Spleen (tissue), 11 donors: ENCODE results near the gene NEDD4. TPM values are rescaled to one million over a fixed set of nuclear protein-coding genes. Genes with fewer than 3 reads are reported as not detected.

Experiments used
- DNase-seq: peaks from one replicate; pipeline ENCODE4 v3.0.0-alpha.2; 2020
- H3K27ac ChIP-seq, 8 donors: fragments of 200-600 bp; sonication (generic) in 7 of 8; 1 replicate in 4 of 8; 2 replicates in 4 of 8; pipeline versions ENCODE4 v1.5.0 to v1.8.0; 2016 to 2021; ENCODE audit warnings: inconsistent platforms in 4 of 8, mild to moderate bottlenecking in 4 of 8, moderate library complexity in 1 of 8
- H3K27me3 ChIP-seq, 7 donors: fragments of 200-600 bp; sonication (generic) in 6 of 7; replicated peaks in 1 of 7; 1 replicate in 4 of 7; 2 replicates in 3 of 7; pipeline versions ENCODE4 v1.5.0 to v1.8.0; 2016 to 2021; ENCODE audit warnings: inconsistent platforms in 3 of 7, mild to moderate bottlenecking in 1 of 7
- H3K36me3 ChIP-seq, 6 donors: fragments of 200-600 bp; sonication (generic) in 5 of 6; 1 replicate in 4 of 6; 2 replicates in 2 of 6; pipeline versions ENCODE4 v1.5.0 to v1.8.0; 2016 to 2021; ENCODE audit warnings: inconsistent platforms in 2 of 6
- H3K4me1 ChIP-seq, 6 donors: fragments of 200-600 bp; sonication (generic) in 5 of 6; 1 replicate in 3 of 6; 2 replicates in 3 of 6; pipeline versions ENCODE4 v1.5.0 to v1.8.0; 2016 to 2021; ENCODE audit warnings: inconsistent platforms in 3 of 6
- H3K4me3 ChIP-seq, 8 donors: fragments of 200-600 bp; sonication (generic) in 7 of 8; 1 replicate in 4 of 8; 2 replicates in 4 of 8; pipeline versions ENCODE4 v1.5.0 to v1.8.0; 2016 to 2021; ENCODE audit warnings: inconsistent platforms in 4 of 8, mild to moderate bottlenecking in 4 of 8, moderate library complexity in 2 of 8
- H3K9me3 ChIP-seq, 8 donors: fragments of 200-600 bp; sonication (generic) in 7 of 8; 1 replicate in 4 of 8; 2 replicates in 4 of 8; pipeline versions ENCODE4 v1.5.0 to v1.8.0; 2016 to 2021; ENCODE audit warnings: inconsistent platforms in 4 of 8
- POLR2A ChIP-seq, 3 donors: fragments of 450-650 bp; IDR thresholded peaks; one replicate each; pipeline ENCODE4 v1.5.1; 2017; ENCODE audit warnings: antibody characterized with exemption in 3 of 3, mild to moderate bottlenecking in 1 of 3
- POLR2AphosphoS5 ChIP-seq, 3 donors: sonication (generic); formaldehyde crosslinking; IDR thresholded peaks; one replicate each; pipeline ENCODE4 v1.5.1; 2017; ENCODE audit warnings: antibody characterized with exemption in 3 of 3
- WGBS, 5 donors: extraction: QIAGEN DNeasy Blood & Tissue Kit in 3 of 5; methylation state at CpG; one replicate each; pipeline versions ENCODE4 v1.1.5 to v1.1.7; 2013 to 2018; 5-methylcytosine and 5-hydroxymethylcytosine counted together
- intact Hi-C: fragments of 100-400 bp; cut with DNase I; formaldehyde crosslinking; loops from one replicate; pipeline ENCODE4 v1.15.0; 2023; ENCODE audit warnings: low total_unique reads
- polyA plus RNA-seq, 3 donors: library from polyadenylated mRNA; stranded (reverse); fragments of 200-250 nt; gene quantifications; one replicate each; pipeline ENCODE4 v1.2.1, GENCODE V29; 2013
- total RNA-seq, 7 donors: library from RNA; depleted of rRNA in 3 of 7; stranded (reverse); fragments of >200 nt in 3 of 7; fragmentation: NEBNext Ultra II Directional in 4 of 7; extraction: Animal tissue kit (Norgen Biotek cat#: 25700) in 4 of 7; gene quantifications; one replicate each; pipeline versions ENCODE4 v1.1.0 to v1.2.1, GENCODE V29; 2016 to 2021
- TF ChIP-seq, protein P1 (sequence below), 11 experiments: fragments of 200-600 bp in 7 of 11; fragments of 450-650 bp in 4 of 11; sonication (generic) in 4 of 11; IDR thresholded peaks in 8 of 11; conservative IDR thresholded peaks in 3 of 11; 1 replicate in 7 of 11; 2 replicates in 4 of 11; pipeline versions ENCODE4 v1.4.0 to v1.8.0; 2016 to 2021; ENCODE audit warnings: antibody characterized with exemption in 11 of 11, inconsistent platforms in 4 of 11, mild to moderate bottlenecking in 1 of 11
- donor health status: healthy with polysubstance abuse.
- donor health status: DM: no; HTN: no; CAD: no; lungs with moderate emphysema.
- donor health status: DM: no; HTN: no; CAD: no.
- donor health status: Bipolar disorder and iron deficiency.
- donor health status: healthy.
- donor health status: DM: no; HTN: no; CAD: no.
- donor health status: DM: yes; HTN: yes; CAD: no.

Gene NEDD4
- total and polyA plus RNA-seq, 10 donors = 1.5 to 22.0 (median 16.7) TPM

DNA sequence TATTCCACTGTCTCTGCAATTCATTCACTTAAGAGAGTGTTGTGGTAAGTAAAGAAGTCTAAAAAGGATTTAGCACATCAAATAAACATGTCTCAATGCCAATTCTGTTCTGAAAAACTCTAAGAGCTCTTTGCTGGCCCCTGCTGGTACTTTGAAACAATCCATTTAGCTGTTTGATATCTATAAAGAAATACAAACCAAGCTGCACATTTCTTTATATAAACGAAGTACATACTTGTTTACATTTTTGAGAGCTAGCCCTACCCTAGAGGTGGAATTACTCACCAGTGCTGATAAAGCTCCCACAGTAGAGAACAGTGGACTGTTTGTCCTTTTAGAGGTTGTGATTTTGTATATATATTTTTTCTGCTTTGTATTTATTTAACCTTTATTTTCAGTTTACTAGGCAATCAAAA is 75.5 kb downstream of the NEDD4 start:
- no peaks in the 10 kb centered on the region for H3K9me3 ChIP-seq
- H3K4me3 ChIP-seq = no peak overlapping the region
- TF ChIP-seq, protein P1, sequence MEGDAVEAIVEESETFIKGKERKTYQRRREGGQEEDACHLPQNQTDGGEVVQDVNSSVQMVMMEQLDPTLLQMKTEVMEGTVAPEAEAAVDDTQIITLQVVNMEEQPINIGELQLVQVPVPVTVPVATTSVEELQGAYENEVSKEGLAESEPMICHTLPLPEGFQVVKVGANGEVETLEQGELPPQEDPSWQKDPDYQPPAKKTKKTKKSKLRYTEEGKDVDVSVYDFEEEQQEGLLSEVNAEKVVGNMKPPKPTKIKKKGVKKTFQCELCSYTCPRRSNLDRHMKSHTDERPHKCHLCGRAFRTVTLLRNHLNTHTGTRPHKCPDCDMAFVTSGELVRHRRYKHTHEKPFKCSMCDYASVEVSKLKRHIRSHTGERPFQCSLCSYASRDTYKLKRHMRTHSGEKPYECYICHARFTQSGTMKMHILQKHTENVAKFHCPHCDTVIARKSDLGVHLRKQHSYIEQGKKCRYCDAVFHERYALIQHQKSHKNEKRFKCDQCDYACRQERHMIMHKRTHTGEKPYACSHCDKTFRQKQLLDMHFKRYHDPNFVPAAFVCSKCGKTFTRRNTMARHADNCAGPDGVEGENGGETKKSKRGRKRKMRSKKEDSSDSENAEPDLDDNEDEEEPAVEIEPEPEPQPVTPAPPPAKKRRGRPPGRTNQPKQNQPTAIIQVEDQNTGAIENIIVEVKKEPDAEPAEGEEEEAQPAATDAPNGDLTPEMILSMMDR (IDR thresholded peaks at IDR 0.05 in 8 of 11, conservative IDR thresholded peaks at IDR 0.05 in 3 of 11) = peak in 5 of 11 experiments; percentile 18 to 52 (median 45)
- TF ChIP-seq POLR2AphosphoS5 (IDR thresholded peaks at IDR 0.05) = no peak
- no peak for DNase-seq
- peaks cover 0 to 5% (median 0%) of the 10 kb centered on the region in 6 donors for H3K4me1 ChIP-seq
- H3K27me3 ChIP-seq = no peaks in the 10 kb centered on the region
- no peak overlapping the region for H3K27ac ChIP-seq
- no peaks in the 10 kb centered on the region for H3K36me3 ChIP-seq
- intact Hi-C loops = no loop called here
- WGBS, 5 donors = 0% methylated on average over 1 of the region's 1 CpG

DNA sequence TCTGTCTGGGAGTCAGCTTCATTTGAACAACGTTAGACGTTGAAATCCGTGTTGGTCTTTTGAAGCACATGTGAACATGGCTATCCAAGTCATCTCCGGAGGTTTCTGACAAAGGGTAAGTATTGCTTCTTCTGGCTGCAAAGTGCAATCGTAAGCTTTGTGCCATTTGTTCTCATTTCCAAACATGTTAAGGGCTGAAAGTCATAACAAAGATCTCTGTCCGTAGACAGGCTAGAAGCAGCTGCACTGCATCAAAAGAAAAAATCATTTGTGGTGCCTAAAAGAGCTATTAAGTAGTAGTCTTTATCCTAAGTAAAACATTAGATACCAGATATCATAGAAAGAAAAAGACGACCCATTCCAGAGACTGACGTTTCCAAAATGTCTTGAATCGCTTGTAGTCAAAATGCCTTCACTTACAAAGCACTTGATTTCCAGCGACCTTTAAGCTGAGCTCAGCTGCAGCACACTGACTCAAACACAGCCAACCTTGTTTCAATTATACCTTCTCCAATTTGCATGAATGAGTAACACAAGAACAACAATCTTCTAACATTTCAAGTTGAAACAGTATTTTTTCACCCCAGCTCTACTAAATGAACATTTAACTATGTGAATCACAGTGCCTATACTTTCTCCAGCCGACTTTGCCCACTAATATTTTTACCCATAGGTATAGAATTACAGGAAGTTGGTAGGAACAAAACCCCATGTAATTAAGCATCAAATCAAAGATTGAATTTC is 76.6 kb downstream of the NEDD4 start:
- H3K4me3 ChIP-seq = no peak overlapping the region
- no peak for DNase-seq
- no peaks in the 10 kb centered on the region for H3K9me3 ChIP-seq

DNA sequence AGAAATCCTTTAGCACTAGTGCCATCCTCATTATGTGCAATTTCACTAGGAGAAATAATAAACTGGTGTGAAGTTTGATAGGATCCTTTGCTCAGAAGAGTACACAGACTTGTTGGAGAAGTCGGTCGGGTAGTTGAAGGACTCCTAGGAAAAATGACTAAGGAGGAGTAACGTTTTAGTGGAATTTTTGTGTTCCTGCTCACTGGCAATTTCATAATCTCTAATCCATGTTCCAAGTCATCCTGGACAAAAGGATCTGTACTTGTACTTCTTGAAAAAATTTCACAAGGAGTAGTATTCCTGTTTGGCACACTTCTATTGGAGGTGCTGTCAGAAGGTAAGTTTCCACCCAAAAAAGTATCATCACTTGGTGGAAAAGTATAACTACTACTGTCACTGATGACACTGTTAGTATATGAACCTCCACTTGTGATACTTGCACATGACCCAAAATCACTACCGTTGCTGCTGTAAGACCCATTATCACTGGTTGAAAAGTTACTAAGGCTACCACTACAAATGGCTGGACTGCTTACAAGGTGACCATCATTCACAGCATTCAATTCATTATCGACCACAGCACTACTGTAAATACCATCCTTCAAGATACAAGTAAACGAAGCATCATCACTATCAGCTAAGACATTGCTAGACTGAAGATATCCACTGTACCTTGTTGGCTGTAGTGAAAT is 77.4 kb downstream of the NEDD4 start:
- no peak overlapping the region for H3K4me3 ChIP-seq
- no peak for DNase-seq
- TF ChIP-seq POLR2AphosphoS5 (IDR thresholded peaks at IDR 0.05) (no peak), POLR2A (IDR thresholded peaks at IDR 0.05) (no peak)
- TF ChIP-seq, protein P1 (IDR thresholded peaks at IDR 0.05 in 8 of 11, conservative IDR thresholded peaks at IDR 0.05 in 3 of 11) = no peak
- intact Hi-C loops = no loop called here
- H3K27me3 ChIP-seq = no peaks in the 10 kb centered on the region
- no peaks in the 10 kb centered on the region for H3K9me3 ChIP-seq
- 72 to 93% (median 90%) methylated on average over 6 of the region's 6 CpGs for WGBS, 5 donors
- H3K36me3 ChIP-seq = no peaks in the 10 kb centered on the region
- H3K4me1 ChIP-seq = peaks cover 0 to 5% (median 0%) of the 10 kb centered on the region in 6 donors
- no peak overlapping the region for H3K27ac ChIP-seq

More for the DNA sequence above, 76.6 kb downstream of the NEDD4 start:
- Histone ChIP-seq H3K36me3 (no peaks in the 10 kb centered on the region), H3K27ac (no peak overlapping the region), H3K27me3 (no peaks in the 10 kb centered on the region), H3K4me1 (peaks cover 0 to 5% (median 0%) of the 10 kb centered on the region in 6 donors)
- 70 to 85% (median 78%) methylated on average over 11 of the region's 11 CpGs for WGBS, 5 donors
- TF ChIP-seq, protein P1 (IDR thresholded peaks at IDR 0.05 in 8 of 11, conservative IDR thresholded peaks at IDR 0.05 in 3 of 11) = no peak
- TF ChIP-seq POLR2A (IDR thresholded peaks at IDR 0.05) = no peak
- no peak for TF ChIP-seq POLR2AphosphoS5 (IDR thresholded peaks at IDR 0.05)
- intact Hi-C loops = no loop called here

DNA sequence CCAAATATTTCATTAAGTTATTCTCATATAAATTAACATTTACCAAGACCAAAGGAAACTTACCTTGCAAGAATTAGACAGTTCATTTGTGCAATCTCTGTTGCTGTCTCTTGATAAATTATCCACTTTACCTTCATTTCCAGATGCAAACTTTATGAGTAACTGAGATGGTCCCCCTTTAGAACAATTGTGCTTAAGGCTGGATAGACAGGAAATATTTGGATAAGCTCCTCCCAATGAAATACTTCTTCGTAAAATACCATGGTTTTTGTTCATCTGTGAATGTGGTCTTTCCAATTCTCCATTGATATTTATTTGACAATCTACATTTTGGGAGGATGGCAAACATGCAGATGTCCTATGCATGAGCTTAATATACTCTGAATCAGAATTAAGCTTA is 78.2 kb downstream of the NEDD4 start:
- no peaks in the 10 kb centered on the region for H3K36me3 ChIP-seq
- WGBS, 5 donors = 87 to 100% (median 90%) methylated on average over 1 of the region's 1 CpG
- H3K4me1 ChIP-seq = peaks cover 0 to 5% (median 0%) of the 10 kb centered on the region in 6 donors
- no peaks in the 10 kb centered on the region for H3K27me3 ChIP-seq
- no peaks in the 10 kb centered on the region for H3K9me3 ChIP-seq
- TF ChIP-seq POLR2AphosphoS5 (IDR thresholded peaks at IDR 0.05) = no peak
- TF ChIP-seq POLR2A (IDR thresholded peaks at IDR 0.05) = no peak
- TF ChIP-seq, protein P1 (IDR thresholded peaks at IDR 0.05 in 8 of 11, conservative IDR thresholded peaks at IDR 0.05 in 3 of 11) = no peak
- DNase-seq = no peak
- H3K27ac ChIP-seq = no peak overlapping the region
- no peak overlapping the region for H3K4me3 ChIP-seq
- intact Hi-C loops = no loop called here
